HG03095 (cell line): ENCODE measurements around the gene MAPK8IP3.

Source experiments
- ATAC-seq: cut with Tn5 transposase; IDR thresholded peaks from one replicate; pipeline ENCODE4 v1.9.1; 2021; ENCODE audit warnings: moderate library complexity; ENCODE audit not compliant: unreplicated experiment

MAPK8IP3 gene

DNA sequence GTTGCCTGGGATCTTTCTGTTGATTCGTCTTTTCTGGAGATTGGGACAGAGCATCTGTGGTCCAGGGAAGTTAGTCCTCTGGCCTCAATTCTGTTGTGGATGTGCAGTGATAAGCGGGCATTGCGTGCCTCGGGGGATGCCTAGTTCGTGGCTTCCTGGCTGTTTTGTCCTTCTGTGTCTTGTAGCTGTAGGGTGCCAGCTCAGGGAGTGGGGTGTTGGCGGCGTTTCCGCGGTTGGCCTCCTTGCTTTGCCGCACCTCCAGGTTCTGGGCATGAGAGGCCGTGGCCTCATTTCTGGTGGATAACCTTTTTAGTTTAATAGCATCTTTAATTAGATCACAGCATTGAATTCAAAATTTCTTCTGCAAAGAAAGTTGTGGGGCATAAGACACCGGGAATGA lies 29.3 kb upstream of the MAPK8IP3 start:
- ATAC-seq, result no peak

DNA sequence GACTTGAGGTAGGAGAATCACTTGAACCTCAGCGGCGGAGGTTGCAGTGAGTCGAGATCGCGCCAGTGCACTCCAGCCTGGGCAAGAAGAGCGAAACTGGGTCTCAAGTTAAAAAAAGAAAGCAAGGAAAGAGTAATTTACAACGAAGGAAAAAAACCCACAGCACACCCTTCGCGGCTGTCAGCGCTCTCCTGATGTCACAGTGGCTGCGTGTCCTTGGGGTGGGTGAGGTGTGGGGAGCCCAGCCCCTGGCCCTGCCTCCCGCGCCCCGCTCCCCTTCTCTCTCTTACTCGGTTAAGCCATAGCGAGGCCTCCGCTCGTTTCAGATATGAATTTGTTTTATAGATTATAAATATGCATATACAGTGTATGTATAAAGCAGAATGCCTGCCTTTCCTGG lies 28.7 kb upstream of the MAPK8IP3 start:
- ATAC-seq, result no peak

DNA sequence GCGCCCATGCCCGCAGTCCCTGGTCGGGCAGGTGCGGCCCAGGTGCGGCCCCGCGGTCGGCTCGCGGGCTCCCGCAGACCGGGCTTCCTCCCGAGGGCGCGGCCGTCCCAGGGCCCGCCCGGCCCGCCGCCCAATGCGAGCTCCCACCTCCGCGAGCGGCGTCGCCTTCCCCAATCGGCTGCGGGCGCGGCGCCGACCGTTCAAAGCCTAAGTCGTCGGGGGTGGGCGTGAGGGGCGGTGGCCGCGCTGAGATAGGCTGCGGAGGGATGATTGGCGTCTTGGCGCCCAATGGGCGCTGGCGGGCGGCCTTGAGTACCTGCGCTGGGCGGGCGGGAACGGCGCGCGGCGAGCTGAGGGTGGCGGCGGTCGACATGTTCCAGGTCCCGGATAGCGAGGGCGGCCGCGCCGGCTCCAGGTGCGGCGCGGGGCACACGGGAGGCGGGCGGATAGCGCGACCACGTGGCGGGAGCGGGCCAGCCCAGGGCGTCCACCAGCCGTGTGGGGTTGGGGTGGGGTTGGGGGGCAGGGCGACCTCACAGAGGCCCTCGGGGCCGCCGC lies 28.0 kb upstream of the MAPK8IP3 start, which contains the start of gene JPT2:
JPT2 (plus strand) TSS at position 338 of the 558 bp plus-strand sequence; CDS start at position 372, 34 bp downstream.
- peak; percentile 81 for ATAC-seq

DNA sequence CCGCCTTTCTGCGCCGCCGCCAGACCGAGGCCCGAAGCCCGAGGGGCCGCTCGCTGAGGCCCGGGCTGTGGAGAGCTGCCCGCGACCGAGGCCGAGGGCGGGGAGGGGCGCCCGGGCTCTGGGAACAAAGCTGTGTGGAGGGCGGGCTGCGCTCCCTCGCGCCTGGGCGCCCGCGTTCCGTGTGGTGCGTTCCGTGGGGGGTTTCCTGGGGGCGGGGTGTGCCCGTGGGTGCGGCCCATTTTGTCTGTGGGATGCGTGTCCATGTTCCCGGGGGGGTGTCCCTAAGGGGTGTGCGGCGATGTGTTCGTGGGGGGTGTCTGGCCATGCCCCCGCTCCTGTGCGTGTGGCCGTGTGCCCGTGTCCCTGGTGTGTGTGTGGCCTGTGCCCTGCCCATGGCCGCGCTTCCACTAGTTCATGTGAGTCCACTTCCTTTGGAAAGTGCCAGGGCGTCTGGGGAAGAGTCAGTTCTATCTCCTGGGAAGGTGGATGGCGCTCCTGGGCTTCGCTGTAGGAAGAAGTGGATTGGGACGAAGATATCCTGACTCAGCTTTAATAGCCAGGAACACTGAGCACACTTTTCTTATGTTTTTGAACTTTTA lies 27.4 kb upstream of the MAPK8IP3 start:
- ATAC-seq, result peak; percentile 7

DNA sequence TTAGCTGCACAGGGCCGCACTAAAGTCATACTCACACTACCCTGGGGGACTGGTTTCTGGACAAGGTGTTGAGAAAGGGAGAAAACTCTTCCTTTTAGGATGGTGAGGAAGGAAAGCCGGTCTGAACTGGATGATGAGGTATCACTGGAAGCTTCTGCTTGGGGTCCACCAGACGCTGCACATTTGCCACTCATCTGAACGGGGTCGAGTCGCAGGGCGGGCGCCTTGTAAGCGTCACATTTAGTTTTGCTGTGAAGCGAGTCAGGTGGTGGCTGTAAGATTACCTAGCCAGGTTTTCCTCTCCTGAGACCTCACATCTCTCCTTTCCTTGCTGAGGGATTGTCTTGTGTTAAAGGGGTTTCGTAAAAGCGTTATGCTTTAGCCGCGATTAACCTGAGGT lies 25.6 kb upstream of the MAPK8IP3 start:
- ATAC-seq, result no peak

DNA sequence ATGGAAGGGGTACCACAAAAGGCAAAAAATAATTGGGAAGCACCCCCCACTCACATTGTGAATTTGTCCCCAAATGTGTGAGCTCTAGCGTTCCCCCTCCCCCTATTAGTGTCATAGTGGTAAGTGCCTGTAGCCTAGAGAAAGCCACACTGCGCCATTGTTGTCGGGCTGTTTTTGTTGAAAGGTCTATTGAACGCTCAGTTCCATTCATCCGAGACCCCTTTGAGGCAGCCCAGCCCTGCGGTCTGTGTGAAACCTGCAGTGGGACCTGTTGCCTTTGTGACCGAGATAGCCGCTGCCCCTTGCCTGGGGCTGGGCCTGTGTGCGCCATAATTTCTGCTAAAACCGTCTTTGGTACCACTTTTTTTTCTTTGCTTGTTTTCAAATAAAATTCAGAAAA lies 25.0 kb upstream of the MAPK8IP3 start:
- no peak for ATAC-seq

DNA sequence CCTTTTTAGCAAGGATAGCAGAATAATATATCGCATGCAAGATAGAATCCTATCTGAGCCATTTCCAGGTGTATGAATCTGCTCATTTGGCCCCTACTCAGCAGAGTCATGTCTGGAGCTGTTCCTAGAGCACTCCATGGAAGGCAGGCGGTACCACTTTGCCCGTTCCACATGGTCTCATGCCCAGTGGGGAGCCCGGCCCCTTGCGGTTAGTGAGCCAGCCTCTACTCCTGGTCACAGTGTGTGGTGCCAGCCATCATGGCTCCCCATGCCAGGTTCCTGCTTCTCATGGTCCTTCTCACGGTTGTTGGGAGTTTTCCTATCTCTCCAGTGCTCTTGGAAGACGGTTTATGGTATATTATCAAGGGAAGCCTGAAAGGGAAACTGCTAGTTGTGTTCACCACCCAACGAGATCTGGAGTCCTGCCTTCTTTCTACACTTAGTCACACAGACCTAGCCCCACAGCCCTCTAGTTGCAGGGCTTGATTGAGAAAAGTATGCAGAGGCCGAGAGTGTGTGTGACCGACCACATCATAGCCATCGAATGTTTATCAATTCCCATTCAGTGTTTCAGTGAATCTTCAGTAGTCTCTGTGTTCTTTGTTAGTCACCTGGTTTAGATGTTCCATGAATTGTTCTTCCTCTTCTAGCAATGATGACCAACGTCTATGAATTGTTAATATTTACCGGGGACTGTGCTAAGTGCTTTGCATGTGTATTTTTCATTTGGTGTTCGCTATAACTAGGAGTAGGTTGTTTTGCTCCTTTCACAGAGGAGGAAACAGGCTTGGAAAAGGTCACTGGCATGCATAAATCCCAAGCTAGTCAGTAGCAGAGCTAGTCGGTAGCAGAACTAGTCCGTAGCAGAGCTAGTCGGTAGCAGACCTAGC lies 18.3 kb upstream of the MAPK8IP3 start:
- ATAC-seq, result no peak

DNA sequence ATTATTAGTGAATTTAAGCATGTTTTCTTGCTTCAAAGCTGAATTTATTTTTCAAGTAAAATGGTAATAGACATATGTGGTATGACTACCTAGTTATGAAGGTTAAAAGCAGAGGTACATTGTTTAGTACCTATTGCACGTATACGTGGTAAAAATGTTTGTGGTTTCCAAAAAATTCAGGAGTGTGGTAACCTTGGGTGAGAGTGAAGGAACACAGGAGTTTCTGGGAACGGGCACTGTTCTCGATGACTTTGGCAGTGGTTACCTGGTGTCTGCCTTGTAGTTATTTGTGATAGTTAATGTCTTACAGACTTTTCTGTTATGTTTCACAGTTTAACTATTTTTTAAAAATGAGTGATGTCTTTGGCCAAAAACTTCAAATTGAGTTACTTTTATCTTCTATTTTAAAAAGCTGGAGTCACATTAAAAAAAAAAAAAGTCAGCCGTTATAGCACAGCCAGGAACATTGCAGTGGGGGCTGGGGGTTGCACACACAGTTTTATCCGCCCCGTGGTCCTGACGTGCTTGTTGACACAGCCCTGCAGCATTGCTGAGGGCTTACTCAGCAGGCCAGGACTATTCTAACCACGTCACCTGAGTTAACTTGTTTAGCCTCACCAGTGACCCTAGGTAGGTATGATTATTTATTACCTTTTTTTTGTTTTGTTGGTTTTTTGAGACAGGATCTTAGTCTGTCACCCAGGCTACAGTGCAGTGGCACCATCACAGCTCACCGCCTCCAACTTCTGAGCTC lies 17.0 kb upstream of the MAPK8IP3 start:
- no peak for ATAC-seq

DNA sequence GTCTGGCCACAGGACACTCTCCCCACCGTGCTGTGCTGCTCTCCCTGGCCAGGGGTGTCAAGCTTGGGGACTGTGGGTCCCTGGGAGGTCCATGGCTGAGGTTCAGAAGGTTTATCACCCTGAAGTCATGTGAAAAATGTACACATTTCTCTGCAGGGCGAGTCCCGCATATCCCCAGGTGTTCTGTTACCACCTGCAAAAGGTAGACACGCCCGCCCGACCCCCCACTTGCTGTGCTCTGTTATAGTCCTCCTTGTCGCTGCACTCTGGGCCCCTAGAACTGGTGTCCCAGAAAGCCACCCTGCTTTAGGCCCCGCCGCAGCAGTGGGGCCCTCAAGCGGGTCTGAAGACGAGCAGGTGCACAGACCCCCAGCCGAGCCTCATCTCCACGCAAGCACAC lies 16.1 kb upstream of the MAPK8IP3 start:
- no peak for ATAC-seq

DNA sequence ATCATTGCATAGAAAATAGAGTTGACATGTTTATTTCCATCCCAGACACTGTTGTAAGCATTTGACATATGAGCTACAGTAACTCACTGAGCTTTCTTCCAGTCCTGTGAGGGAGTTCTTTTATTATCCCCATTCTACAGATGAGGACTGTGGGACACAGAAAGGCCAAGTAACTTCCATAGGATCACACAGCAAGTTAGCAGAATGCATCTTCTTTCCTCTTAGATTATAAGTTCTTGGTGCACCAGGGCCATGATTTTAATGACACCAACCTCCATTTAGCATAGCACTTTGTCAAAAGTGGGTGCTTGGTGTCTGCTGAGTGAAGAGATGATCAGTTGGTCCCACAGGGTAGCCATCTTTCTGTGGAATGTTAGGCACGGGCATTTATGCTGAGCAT lies 15.2 kb upstream of the MAPK8IP3 start:
- no peak for ATAC-seq

DNA sequence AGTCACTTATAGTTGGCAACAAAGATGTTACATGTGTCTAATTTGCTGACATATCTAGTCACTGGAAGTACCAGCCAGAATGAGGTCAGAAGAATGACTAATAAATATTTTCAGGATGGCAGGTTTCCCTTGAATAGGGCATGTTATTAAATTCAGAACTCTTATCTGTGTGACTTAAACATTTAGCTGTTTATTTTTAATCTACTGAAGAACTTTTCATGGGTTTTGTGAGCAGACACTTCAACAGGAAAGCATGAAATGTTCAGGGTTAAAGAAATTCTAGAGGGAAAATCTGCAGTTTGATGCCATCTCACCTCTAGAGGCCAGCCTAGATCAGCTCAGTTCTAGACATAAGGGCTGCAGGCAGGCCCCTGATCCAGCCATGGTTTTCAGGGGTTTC lies 14.7 kb upstream of the MAPK8IP3 start:
- ATAC-seq, result no peak

DNA sequence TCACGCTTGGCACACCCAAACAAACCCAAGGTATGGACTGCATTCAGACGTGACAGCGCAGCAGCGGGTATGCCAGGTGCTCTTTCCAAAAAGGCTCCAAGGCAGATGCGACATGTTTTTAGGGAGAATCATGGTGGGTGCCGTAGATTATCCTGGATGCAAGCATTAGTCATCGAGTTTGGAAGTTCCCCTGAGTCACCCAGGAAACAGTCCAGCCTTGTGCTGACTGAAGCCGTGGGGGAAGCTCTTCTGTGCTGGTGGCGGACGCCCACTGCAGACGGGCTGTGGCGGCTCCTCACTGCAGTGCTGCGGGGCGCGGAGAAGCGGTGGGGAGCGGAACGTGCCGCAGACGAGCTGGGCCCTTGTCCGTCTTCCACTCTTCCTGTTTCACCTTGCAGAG lies 14.0 kb upstream of the MAPK8IP3 start:
- ATAC-seq, result no peak

DNA sequence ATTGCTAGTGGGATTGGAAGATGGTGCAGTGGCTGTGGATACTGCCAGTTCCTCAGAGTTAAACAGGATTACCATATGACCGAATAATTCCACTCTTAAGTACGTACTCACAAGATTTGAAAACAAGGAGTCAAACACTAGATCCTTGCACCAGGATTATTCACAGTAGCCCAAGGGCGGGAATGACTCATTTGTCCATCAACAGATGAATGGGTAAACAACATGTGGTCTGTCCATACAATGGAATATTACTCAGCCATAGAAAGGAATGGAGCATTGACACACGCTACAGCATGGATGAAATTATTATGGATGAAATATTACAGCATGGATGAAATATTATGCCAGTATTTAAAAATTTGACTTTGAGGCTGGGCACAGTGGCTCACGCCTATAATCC lies 9.1 kb upstream of the MAPK8IP3 start:
- no peak for ATAC-seq

DNA sequence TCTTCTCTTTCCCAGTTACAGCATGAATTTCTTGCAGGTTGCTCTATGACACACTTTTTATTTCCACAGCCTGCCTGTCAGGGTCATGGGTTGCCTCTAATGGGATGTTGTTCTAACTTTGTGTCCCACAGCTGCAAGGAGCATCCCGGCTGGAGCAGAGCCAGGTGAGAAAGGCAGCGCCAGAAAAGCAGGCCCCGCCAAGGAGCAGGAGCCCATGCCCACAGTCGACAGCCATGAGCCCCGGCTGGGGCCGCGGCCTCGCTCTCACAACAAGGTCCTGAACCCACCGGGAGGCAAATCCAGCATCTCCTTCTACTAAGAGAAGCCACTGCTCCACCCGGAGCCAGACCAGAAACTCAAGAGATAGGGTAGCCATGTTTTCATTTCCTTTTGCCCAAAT lies 7.3 kb upstream of the MAPK8IP3 start:
- ATAC-seq, result no peak

DNA sequence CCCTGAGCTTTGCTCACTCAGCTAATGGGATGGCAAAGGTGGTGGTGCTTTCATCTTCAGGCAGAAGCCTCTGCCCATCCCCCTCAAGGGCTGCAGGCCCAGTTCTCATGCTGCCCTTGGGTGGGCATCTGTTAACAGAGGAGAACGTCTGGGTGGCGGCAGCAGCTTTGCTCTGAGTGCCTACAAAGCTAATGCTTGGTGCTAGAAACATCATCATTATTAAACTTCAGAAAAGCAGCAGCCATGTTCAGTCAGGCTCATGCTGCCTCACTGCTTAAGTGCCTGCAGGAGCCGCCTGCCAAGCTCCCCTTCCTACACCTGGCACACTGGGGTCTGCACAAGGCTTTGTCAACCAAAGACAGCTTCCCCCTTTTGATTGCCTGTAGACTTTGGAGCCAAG lies 5.7 kb upstream of the MAPK8IP3 start:
- ATAC-seq, result no peak

DNA sequence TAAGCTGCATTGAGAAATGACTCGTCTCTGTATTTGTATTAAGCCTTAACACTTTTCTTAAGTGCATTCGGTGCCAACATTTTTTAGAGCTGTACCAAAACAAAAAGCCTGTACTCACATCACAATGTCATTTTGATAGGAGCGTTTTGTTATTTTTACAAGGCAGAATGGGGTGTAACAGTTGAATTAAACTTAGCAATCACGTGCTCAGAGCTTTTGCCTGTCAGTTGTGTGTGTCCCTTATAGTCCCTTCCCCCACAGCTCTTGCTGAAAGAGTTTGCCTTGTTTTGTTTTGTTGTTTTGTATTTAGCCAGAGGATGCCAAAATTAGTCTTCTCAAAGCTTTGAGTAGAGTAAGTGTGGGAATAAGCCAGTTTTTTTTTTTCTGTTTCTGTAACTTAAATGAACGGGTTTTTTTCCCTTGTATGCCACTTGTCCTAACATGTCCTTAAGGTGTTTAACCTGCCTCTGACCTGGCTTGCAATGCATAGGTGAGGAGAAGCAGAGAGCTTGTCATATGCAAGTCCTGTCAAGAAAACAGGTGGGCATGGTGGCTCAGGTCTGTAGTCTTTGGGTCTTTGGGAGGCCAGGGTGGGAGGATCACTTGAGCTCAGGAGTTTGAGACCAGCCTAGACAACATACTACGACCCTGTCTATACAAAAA lies 4.6 kb upstream of the MAPK8IP3 start:
- no peak for ATAC-seq

DNA sequence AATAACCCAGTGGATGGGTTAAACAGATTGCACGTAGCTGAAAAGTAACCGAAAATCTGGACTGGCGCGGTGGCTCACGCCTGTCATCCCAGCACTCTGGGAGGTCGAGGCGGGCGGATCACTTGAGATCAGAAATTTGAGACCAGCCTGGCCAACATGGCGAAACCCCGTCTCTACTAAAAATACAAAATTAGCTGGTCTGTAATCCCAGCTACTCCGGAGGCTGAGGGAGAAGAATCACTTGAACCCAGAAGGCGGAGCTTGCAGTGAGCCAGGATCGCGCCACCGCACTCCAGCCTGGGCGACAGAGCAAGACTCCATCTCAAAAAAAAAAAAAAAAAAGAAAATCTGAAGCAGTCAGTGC lies 689 bp upstream of the MAPK8IP3 start:
- ATAC-seq, result peak; percentile 3

DNA sequence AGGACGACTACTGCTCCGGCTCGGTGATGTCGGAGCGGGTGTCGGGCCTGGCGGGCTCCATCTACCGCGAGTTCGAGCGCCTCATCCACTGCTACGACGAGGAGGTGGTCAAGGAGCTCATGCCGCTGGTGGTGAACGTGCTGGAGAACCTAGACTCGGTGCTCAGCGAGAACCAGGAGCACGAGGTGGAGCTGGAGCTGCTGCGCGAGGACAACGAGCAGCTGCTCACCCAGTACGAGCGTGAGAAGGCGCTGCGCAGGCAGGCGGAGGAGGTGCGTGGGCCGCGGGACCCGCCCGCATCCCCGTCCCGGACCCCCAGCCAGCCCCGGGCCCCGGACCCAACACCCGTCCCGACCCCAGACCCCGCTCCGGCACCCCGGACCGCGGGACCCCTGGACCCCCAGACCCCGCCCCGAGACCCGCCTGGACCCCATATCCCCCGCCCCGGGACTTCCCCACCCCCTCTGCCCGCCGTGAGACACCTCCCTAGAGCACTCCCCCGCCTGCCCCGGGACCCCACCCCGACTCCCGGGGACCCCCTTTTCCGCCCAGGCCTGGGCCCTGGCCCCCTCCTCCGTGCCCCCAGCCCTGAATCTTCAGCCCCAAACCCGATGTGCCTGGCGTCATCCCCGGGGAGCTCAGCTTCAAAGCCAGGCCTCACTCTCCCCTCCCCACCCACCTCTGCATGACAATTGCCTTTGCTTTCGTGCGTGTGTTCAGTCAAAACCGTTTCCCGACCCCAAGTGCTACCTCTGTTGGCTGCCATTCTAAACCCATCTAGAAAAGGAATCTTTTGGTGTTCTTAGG lies 594 bp downstream of the MAPK8IP3 start:
- peak; percentile 5 for ATAC-seq

DNA sequence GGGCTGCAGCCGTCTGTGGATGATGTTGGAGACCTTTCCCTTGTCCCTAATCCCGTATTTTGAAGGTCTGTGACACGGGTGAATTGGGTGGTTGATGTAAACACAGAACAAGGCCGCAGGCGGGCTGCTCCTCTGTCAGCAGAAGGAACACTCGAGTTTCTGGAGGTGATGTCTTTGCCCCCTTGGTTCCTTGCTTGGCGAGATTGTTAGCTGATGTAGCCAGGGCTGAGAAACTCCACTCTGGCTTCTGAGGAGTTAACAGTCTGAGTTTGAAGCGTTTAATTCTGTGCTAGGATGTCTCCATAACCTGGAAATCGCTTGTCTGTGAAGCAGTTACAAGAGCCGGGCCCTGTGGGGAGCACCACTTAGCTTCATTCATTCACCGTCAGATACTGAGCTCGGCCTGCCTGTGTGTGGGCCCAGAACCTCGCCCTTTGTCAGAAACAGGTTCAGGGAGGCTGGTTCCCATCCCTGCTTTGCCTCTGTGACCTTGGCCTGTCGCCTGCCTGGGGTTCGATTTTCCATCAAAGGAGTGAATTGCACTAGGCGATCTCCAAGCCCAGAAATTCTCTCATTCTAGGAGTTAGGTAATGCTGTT lies 1.3 kb downstream of the MAPK8IP3 start:
- no peak for ATAC-seq
